GM19438 (cell line): ENCODE results near the gene EMX1.

Source experiments
- ATAC-seq: cut with Tn5 transposase; IDR thresholded peaks from one replicate; pipeline ENCODE4 v1.9.1; 2021; ENCODE audit warnings: low read depth; ENCODE audit not compliant: unreplicated experiment

EMX1 gene

DNA sequence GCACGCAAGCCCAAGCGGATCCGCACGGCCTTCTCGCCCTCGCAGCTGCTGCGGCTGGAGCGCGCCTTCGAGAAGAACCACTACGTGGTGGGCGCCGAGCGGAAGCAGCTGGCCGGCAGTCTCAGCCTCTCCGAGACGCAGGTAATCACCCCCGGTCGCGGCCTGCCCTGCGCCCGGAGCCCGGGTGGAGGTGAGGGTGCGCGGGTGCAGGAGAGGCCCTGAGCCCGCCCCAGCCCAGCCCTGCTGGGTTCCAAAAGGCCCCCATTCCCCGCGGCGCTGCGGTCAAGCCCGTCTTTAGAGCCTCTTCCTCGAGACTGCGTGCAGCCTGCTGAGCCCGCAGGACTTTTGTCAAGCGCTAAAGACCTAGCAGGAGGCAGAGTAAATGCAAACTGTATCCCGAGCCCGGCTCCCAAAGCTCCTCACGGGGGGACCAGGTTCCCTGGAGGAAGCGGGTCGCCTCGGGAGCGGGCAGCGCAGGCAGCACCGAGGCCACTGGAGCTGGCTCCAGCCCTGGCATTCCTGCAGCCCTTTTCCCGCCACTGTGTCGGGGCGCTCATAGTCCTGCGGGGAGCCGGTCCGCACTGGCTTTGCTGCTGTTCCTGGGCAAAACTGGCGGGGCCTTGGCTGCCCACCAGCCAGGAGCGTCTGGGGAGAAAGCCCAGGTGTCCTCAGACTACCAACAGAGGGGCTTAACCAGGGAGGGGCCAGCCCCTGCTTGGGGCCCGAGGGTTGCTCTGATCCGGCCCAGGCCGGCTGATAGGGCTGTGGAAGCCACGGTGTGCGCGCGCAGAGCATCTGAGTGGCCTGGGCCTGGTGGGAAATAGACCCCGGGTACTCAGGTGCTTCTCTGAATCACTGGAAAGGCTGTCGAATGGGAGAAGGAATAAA lies 7.3 kb downstream of the EMX1 start:
- ATAC-seq: peak; percentile 63

DNA sequence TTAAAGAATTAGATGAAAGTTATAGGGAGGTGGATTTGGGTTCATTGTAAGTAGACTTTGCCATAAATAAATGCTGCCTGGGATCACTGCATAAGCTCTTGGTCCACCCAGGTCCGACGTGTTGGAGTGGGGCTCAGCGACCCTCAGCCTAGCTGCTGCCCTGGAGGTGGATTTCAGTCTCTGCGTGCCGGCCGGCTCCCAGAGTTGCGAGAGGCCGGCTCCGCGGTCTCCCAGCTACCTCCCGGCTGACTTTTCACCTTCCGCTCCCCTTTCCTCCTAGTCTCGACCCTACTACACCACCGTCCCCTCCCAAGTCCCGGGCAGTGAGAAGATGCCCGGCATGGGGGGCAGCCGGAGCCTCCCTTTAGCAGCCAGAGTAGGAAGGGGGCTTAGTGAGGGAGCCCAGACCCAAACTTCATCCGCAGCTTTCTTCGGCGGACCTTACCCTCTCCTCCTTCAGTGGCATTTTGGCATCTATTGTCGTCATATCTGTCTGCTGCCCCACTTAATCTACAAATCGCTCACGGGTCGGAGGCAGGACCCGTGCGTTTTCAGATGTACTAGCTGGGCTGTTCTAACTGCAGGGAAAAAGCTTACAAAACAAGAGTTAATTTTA lies 8.1 kb downstream of the EMX1 start:
- ATAC-seq: no peak

DNA sequence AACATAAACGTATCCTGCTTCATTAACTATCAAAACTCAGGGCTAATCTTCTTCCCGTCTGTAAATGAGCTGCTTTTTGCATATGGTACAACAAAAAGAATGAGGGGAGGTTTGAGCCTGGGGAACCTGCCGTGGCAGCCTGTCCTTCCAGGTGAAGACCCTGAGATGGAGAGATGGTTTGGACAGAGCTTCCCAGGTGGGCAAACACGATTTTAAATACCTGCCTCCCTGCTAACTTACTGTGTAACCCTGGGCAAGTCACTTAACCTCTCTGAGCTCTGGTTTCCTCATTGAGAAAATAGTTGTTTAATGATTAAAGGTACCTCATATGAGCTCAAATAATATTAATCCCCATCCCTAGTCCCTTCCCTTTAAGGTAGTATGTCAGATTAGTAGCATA lies 9.0 kb downstream of the EMX1 start:
- ATAC-seq: no peak

DNA sequence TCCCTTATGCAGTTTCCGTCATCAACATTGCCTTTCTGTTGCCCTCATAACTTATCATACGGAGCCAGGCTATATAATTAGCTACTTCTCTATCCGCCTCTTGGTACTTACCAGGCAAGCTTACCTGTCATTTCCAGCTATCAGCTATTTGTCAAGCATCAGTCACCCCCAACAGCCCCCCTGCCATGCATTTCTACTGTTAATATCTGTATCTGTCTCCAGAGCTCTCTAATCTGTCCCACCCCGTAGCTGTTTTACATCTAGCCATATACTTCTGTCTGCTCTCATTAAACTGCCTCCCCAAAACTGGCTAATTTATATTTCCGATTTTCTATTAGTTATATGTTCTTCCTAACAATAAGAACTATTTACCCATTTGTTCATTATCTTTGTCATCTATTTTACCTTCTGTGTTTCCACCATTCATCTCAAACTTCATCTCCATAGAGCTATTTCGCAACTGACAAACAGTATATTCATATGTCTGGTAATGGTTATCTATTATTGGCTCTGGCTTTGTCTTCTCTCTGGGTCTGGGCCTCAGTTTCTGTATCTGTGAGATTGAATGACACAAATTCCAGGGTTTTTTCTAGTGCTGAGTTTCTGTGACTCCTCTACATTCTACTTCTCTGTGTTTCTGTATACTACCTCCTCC lies 9.6 kb downstream of the EMX1 start:
- no peak for ATAC-seq

DNA sequence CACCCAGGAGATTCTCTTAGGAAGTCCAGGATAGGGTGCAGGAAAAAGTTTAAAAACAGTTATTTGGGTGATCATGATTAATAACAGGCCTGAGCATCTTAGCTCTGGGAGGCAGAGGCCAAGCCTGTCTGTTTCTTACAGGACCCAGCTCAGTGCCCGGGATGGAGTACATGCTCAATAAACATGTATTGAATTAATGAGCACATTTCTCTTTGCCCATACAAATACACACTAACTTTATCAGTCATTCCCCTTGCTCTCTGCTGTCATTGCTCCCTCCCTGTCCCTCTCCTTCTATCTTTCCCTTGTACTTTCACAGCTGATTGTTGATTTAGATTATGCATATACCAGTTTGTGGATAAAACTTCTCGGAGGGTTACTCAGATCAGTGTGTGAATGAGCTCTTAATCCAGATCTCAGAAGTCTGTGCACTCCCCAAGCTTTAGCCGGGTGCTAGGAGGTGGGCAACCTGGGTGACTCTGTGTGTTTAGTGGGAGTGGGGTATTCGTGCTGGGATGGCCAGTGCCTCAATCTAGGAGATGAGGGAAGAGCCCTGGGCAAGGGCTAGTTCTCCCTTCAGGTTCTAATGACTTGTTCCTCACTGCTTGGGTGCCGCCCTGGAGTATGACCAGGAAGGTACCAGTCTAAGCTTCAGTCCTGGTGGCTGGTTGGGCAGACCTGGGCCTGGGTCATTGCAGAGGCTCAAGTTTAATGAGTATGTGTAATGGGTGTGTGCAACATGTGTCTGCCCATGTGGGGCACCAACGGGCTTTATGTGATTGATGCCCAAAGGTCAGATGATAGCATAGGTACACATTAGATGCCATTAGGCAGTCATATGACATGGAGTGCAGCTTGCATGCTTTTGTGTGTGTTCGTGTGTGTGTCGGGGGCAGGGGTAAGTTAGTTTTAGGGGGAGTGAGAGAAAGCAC lies 10.6 kb downstream of the EMX1 start:
- no peak for ATAC-seq

DNA sequence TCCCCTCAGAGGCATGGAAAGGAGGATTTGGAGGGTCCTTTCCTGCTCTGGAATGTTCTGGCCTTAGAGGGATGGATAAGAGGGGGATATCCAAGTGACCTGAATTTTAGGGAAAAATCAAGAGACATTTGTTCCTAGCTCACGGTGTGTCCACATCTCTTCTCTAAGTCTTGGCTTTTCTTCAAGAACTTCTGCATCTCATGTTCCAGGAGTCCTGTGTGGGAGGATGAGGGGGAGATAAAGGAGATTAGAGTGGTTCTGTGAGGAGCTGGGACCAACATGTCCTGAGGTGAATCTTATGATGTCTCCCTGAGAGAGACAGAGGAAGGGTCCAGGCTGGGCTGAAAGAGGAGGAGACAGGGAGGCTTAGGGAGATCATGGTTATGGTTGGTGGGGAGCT lies 11.7 kb downstream of the EMX1 start:
- no peak for ATAC-seq

DNA sequence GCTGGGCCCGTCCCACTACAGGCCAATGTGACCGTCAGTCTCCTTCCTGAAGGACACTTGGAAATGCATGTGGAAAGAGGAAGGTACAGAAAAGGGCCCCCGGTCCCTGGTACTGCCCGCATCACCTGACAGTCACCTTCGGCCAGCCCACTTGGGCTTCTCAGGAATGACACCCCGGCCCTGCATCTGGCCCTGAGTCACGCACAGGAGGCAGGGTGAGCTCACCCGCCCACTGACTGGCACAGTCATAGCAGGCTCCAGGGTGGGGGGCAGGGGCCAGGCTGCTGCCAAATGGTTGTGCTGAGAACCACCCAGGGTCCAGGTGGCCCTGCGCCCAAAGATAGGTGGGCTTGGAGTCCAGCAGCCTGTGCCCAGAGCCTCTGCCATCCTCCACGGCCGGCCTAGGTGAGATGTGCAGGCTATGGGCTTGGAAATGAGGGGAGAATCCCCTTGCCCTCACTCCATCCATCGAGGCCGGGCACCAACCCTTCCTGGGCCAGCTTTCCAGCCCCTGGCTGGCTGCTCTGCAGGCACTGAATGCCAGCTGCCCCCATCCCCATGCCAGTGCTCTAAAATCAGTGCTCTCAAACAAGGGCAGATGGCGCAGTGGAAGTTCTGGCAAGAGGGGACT lies 14.1 kb downstream of the EMX1 start:
- no peak for ATAC-seq

DNA sequence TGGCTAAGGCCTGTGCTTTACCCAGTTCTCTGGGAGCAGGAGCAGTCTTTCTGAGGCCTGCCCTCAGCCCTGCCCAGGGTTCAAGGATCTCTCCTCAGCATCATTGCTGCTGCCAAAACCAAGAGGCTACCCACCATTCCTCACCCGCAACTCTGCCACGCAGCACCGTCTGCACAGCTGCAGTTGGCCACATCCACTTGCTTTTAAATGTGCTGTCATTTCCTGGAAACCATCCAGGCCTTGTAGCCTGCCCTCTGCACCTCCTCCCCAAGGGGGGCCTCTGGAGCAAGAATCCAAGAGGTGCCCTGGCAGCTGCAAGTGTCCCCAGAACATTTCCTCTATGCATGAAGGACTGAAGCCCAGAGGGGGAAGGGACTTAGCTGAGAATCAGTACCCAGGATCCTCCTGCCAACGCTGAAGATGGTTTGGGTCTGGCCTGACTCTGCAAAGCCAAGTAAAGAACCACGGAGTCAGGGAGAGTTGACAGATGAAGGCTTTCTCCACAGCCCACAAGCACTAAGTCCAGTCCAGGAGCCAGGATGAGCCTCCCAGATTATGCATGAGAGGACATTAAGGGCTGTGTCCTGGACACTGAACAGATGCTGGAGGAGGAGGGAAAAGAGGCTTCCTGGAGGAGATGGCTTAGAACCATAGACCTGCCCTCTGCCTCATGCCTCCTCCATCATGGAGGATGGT lies 14.9 kb downstream of the EMX1 start:
- no peak for ATAC-seq

DNA sequence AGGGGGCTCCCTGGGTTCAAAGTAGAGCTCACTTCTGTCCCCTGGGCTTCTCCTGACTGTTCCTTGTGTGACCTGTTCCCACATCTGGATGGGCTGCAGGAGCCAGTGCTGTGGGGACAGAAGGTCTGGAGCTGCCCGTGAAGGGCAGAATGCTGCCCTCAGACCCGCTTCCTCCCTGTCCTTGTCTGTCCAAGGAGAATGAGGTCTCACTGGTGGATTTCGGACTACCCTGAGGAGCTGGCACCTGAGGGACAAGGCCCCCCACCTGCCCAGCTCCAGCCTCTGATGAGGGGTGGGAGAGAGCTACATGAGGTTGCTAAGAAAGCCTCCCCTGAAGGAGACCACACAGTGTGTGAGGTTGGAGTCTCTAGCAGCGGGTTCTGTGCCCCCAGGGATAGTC lies 15.5 kb downstream of the EMX1 start:
- ATAC-seq: no peak

DNA sequence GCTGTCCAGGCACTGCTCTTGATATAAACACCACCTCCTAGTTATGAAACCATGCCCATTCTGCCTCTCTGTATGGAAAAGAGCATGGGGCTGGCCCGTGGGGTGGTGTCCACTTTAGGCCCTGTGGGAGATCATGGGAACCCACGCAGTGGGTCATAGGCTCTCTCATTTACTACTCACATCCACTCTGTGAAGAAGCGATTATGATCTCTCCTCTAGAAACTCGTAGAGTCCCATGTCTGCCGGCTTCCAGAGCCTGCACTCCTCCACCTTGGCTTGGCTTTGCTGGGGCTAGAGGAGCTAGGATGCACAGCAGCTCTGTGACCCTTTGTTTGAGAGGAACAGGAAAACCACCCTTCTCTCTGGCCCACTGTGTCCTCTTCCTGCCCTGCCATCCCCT lies 15.9 kb downstream of the EMX1 start:
- ATAC-seq: no peak

DNA sequence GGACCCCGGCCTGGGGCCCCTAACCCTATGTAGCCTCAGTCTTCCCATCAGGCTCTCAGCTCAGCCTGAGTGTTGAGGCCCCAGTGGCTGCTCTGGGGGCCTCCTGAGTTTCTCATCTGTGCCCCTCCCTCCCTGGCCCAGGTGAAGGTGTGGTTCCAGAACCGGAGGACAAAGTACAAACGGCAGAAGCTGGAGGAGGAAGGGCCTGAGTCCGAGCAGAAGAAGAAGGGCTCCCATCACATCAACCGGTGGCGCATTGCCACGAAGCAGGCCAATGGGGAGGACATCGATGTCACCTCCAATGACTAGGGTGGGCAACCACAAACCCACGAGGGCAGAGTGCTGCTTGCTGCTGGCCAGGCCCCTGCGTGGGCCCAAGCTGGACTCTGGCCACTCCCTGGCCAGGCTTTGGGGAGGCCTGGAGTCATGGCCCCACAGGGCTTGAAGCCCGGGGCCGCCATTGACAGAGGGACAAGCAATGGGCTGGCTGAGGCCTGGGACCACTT lies 16.4 kb downstream of the EMX1 start:
- ATAC-seq: no peak

DNA sequence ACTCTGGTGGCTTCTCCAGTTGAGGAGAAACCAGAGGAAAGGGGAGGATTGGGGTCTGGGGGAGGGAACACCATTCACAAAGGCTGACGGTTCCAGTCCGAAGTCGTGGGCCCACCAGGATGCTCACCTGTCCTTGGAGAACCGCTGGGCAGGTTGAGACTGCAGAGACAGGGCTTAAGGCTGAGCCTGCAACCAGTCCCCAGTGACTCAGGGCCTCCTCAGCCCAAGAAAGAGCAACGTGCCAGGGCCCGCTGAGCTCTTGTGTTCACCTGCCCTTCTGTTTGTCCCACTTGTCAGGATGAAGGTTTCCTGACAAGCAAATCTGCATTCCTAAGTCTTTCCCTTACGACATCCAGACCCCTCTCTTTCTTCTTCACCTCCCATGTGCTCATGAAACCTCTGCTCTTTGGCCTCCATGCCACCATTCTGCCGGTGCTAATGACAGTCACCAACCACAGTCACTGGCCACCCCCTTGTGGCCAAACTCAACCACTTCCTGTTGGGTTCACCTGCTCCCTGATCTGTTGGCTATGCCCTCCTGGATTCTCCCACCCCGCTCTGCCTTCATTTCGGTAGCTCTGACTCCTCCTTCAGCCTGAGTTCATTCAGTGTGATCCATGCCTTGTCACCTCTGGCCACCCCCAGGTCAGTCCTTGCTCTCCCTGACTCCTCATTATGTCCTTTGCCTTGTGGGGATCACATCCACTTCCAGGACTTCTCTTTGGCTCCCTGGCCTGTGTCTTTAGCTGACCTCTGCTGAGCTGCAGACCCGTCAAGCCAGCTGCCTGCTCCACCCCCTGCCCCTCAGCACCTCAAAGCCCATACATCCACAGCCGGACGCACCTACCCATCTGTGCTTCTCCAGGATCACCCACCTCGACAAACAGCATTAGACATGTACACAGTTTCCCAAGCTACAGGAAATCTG lies 17.6 kb downstream of the EMX1 start:
- no peak for ATAC-seq

DNA sequence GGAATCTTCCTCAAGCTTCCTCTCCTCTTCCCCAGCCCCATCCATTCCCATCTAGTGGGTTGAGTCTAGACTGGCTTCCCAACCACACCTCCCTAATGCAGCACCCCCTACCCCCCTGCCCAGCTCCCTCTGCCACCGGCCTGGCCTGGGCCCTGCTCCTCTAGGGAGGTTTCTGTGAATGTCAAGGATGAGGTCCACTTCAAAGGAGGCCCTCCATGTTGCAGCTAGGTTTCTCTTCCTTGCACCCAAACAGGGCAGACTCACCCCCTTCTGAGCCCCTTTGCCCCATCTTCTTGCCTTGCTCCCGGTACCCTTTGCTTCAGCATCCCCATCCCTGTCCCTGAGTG lies 18.3 kb downstream of the EMX1 start:
- ATAC-seq: no peak

DNA sequence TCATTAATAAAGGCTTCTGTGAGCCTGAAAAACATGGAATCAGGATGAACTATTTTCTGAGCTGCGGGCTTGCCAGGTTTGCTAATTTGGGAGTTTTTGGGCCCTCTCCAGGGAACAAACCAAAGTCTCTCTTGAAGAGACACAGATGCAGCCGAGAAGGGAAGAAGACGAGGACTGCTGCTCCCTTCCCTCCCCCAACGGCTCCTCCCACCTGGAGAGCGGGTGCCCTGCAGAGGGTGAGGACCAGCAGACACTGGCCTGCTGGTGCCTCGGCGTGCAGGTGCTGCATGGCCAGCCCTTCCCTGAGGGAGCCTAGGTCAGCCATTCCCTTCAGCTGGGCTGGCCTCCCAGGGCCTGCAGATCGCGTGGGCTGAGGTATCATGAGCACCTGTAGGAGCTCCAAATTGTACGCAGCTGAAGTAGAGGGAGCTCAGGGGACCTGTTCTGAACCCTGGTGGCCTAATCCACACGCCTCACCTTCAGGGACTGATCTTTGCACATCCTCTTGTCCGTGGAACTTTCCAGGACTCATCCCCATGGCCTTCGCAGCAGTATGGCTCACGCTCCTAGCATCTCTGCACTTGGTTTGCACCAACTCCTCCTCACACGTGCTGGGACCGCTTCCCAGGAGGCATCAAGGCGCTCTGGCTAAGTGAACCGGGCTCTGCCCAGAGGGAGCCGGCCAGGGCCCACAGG lies 19.5 kb downstream of the EMX1 start:
- ATAC-seq: no peak

DNA sequence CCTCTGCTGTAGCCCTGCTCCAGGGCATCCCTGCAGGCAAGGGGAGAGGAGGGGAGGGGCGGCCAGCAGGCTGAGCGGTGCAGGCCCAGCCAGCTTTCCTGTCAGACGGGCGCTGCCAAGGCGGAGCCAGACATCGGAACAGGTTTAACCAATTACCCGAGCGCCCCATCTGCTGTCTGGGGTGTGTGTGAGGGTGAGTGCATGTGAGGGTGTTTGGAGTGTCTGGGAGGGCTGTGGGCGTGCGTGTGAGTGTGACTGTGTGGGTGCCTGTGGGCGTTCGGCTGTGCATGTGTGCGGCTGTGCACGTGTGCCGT lies 20.0 kb downstream of the EMX1 start:
- ATAC-seq: no peak

DNA sequence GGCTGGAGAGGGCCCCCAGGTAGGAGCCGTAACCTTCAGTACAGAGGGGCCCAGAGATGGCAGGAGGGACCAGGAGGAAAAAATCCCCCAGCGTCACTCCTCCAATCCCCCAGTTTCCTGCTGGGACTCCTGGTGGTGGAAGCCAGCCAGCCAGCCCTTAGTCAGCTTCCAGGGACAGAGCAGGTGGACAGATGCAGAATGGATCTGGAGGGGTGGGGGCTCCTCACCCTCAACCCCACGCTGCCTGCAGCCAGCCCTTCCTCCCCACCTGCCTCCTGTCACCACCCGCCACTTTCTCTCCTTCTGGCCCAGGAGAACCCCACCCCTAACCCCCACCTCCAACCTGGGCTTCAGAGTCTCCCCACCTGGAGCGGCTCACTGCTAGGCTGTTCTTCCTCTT lies 21.1 kb downstream of the EMX1 start:
- no peak for ATAC-seq

DNA sequence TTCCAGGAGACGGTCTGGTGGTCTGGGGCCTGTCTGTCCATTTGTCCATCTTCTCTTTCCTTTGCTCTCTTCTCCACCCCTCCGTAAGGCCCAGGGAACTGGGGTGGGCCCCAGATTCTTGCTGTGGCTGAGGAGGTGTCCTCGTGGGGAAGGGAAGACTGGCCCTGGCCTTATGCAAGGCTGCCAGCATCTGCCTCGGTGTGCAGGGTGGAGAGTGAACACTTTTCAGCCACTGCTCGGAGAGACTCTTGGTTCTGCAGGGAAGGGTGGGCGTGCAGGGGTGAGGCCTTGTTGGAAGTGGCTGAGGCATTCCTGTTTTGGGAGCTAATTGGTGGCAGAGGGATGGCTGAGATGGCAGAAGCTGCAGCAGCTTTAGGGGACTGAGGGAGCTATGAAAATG lies 23.0 kb downstream of the EMX1 start:
- ATAC-seq: no peak

DNA sequence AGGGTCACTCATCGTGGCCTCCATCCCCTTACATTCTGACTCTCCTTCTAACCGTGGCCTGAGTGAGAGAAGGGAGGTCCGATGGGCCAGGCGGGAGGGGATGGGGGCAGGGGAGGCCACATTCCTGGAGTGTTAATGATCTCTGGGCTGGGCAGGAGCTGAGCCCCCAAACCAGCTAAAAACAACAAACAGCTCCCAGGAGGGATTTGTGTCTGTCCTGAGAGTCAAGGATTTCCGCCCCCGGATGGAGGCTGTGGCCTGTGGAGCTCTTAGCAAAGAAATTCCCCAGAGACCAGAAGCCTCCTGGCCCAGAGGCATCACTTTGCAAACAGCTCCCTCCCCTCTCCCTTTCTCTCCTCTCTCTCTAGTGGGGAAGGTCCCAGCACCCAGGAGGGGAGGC lies 23.5 kb downstream of the EMX1 start:
- no peak for ATAC-seq
